ENCODE data around the gene GBA3. TPM values are rescaled to one million over a fixed set of nuclear protein-coding genes. Genes with fewer than 3 reads are reported as not detected.

Gene GBA3
- total RNA-seq, 5 donors from 2014 or later (not counting 1 experiment from before 2014, with no cell fraction given), result 0.12 TPM; not detected in 4

DNA sequence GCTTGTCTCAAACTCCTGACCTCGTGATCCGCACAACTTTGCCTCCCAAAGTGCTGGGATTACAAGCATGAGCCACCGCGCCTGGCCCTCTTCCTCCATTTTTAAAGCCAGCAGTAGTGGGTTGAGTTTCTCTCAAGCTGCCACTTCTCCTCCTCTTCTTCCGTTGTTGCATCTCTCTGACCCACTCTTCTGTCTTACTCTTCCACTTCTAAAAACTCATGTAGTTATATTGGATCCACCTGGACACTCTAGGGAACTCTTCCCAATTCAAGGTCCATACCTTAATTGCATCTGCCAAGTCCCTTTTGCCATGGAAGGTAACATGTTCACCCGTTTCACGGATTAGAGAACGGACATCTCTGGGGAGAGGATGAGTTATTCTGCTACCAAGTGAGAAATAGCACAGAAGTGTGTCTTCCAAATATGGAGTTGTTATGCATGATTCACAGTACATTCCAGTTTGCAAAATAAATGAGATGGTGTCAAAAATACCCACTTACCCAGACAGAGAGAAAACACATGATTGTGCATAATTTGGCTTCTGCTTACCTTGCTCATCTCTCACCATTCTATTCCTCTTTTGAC, 51.8 kb downstream of the GBA3 start:
- POLR2A ChIA-PET, result no interaction called here
- no peaks in the 10 kb centered on the region for H3K36me3 ChIP-seq (ENCODE audit: control insufficient read depth in 2 of 2, extremely low read depth in 1 of 2, insufficient read depth in 1 of 2, low read length in 1 of 2)

GRCh38 chr4:22745234-22745633, 52.5 kb downstream of the GBA3 start:
- no CpG with 5 or more reads among the region's 1 CpG for WGBS (ENCODE audit: insufficient coverage)
- H3K4me3 ChIP-seq (ENCODE audit: control insufficient read depth in 1 of 2, extremely low read depth in 1 of 2, low read length in 1 of 2), result no peak overlapping the region
- no peak overlapping the region for H3K27ac ChIP-seq (ENCODE audit: low read length)
- Mint-ChIP-seq H3K36me3 (no peaks in the 10 kb centered on the region), H3K27ac (no peak overlapping the region), H3K9me3 (peaks cover 0 to 10% (median 8%) of the 10 kb centered on the region in 3 donors), H3K27me3 (peaks cover 0 to 9% of the 10 kb centered on the region in 2 donors), H3K4me1 (no peaks in the 10 kb centered on the region), H3K4me3 (no peak overlapping the region)
- no peaks in the 10 kb centered on the region for H3K9me3 ChIP-seq
- POLR2A ChIA-PET, result no interaction called here
- DNase-seq (no peak), ATAC-seq (replicated peaks in 1 of 4) (no peak)
- CTCF ChIA-PET, result no interaction called here
- H3K27me3 ChIP-seq (replicated peaks in 1 of 2; ENCODE audit: control insufficient read depth in 2 of 2, extremely low read depth in 1 of 2, insufficient read depth in 2 of 2, low read length in 1 of 2), result no peaks in the 10 kb centered on the region
- H3K4me1 ChIP-seq (ENCODE audit: control insufficient read depth in 1 of 2, extremely low read depth in 1 of 2, insufficient read depth in 2 of 2, low read length in 2 of 2), result no peaks in the 10 kb centered on the region
- no peaks in the 10 kb centered on the region for H3K36me3 ChIP-seq (ENCODE audit: control insufficient read depth in 2 of 2, extremely low read depth in 1 of 2, insufficient read depth in 1 of 2, low read length in 1 of 2)

More for the DNA sequence above, 51.8 kb downstream of the GBA3 start:
- Mint-ChIP-seq H3K4me3 (no peak overlapping the region), H3K36me3 (no peaks in the 10 kb centered on the region), H3K9me3 (peaks cover 0 to 10% (median 8%) of the 10 kb centered on the region in 3 donors), H3K27ac (no peak overlapping the region), H3K4me1 (no peaks in the 10 kb centered on the region), H3K27me3 (peaks cover 0 to 9% of the 10 kb centered on the region in 2 donors)
- CTCF ChIA-PET, result no interaction called here
- ATAC-seq (replicated peaks in 1 of 4), result no peak
- H3K27ac ChIP-seq (ENCODE audit: low read length), result no peak overlapping the region
- no peaks in the 10 kb centered on the region for H3K9me3 ChIP-seq
- no peak overlapping the region for H3K4me3 ChIP-seq (ENCODE audit: control insufficient read depth in 1 of 2, extremely low read depth in 1 of 2, low read length in 1 of 2)
- no peaks in the 10 kb centered on the region for H3K4me1 ChIP-seq (ENCODE audit: control insufficient read depth in 1 of 2, extremely low read depth in 1 of 2, insufficient read depth in 2 of 2, low read length in 2 of 2)
- WGBS (ENCODE audit: insufficient coverage), result 100% methylated on average over 3 of the region's 8 CpGs
- no peak for DNase-seq
- no peaks in the 10 kb centered on the region for H3K27me3 ChIP-seq (replicated peaks in 1 of 2; ENCODE audit: control insufficient read depth in 2 of 2, extremely low read depth in 1 of 2, insufficient read depth in 2 of 2, low read length in 1 of 2)

DNA sequence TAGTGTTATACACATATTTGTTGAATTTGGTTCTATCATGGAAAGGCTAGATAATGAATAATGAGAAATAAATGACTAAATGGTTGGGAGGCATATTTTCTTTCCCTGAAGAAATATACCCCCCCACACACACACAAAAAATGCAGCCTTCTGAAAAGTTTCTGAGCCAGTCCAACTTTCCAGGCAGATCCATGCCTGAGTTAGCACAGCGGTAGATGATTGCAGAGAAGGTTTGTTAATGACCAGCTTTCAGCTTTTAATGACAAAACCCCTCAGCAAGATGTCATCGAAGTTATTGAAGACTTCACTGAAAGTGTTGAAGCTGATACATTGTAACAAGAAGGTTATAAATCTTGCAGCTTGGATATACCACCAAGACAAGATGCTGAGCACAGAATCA, 61.4 kb downstream of the GBA3 start:
- no peaks in the 10 kb centered on the region for H3K27me3 ChIP-seq (replicated peaks in 1 of 2; ENCODE audit: control insufficient read depth in 2 of 2, extremely low read depth in 1 of 2, insufficient read depth in 2 of 2, low read length in 1 of 2)
- H3K9me3 Mint-ChIP-seq, result peaks cover 0 to 6% (median 3%) of the 10 kb centered on the region in 3 donors
- H3K4me1 ChIP-seq (ENCODE audit: control insufficient read depth in 1 of 2, extremely low read depth in 1 of 2, insufficient read depth in 2 of 2, low read length in 2 of 2), result no peaks in the 10 kb centered on the region
- H3K36me3 Mint-ChIP-seq, result no peaks in the 10 kb centered on the region
- no peak overlapping the region for H3K4me3 ChIP-seq (ENCODE audit: control insufficient read depth in 1 of 2, extremely low read depth in 1 of 2, low read length in 1 of 2)
- H3K9me3 ChIP-seq, result no peaks in the 10 kb centered on the region
- no peak overlapping the region for H3K27ac Mint-ChIP-seq
- no peak for ATAC-seq (replicated peaks in 1 of 4)
- no peaks in the 10 kb centered on the region for H3K36me3 ChIP-seq (ENCODE audit: control insufficient read depth in 2 of 2, extremely low read depth in 1 of 2, insufficient read depth in 1 of 2, low read length in 1 of 2)
- no peak overlapping the region for H3K27ac ChIP-seq (ENCODE audit: low read length)
- ChIA-PET POLR2A (no interaction called here), CTCF (no interaction called here)
- H3K4me1 Mint-ChIP-seq, result no peaks in the 10 kb centered on the region
- H3K27me3 Mint-ChIP-seq, result peaks cover 0 to 5% of the 10 kb centered on the region in 2 donors
- H3K4me3 Mint-ChIP-seq, result no peak overlapping the region
- no peak for DNase-seq
- no CpG with 5 or more reads among the region's 2 CpGs for WGBS (ENCODE audit: insufficient coverage)

DNA sequence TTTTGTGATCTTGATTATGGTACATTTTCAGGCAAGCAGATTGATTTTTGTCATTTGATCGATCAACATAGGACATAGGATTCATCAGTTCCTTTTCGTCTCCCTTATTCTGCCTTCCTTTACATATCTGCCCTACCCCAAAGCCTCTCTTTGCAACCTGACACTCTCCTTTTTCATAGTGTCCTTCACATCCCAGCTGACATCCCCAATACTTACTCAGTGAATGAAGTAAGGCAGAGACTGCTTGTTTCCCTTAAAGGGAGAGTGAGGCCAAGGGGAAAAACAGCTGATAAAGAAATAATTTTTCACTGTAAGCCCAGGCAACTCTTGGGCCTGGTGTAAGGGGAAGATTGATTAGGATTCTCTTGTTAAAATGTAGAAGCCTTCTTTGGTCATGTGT, 69.8 kb downstream of the GBA3 start:
- ChIA-PET CTCF (no interaction called here), POLR2A (no interaction called here)
- Mint-ChIP-seq H3K27me3 (peaks cover 0 to 11% of the 10 kb centered on the region in 2 donors), H3K9me3 (peaks cover 0 to 12% (median 2%) of the 10 kb centered on the region in 3 donors), H3K27ac (no peak overlapping the region), H3K4me3 (no peak overlapping the region), H3K36me3 (no peaks in the 10 kb centered on the region), H3K4me1 (peaks cover 0 to 4% (median 4%) of the 10 kb centered on the region in 3 donors)
- WGBS (ENCODE audit: insufficient coverage), result 100% methylated on average over 1 of the region's 2 CpGs
- Histone ChIP-seq H3K27ac (ENCODE audit: low read length) (no peak overlapping the region), H3K9me3 (no peaks in the 10 kb centered on the region), H3K27me3 (replicated peaks in 1 of 2; ENCODE audit: control insufficient read depth in 2 of 2, extremely low read depth in 1 of 2, insufficient read depth in 2 of 2, low read length in 1 of 2) (no peaks in the 10 kb centered on the region), H3K36me3 (ENCODE audit: control insufficient read depth in 2 of 2, extremely low read depth in 1 of 2, insufficient read depth in 1 of 2, low read length in 1 of 2) (no peaks in the 10 kb centered on the region), H3K4me3 (ENCODE audit: control insufficient read depth in 1 of 2, extremely low read depth in 1 of 2, low read length in 1 of 2) (no peak overlapping the region), H3K4me1 (ENCODE audit: control insufficient read depth in 1 of 2, extremely low read depth in 1 of 2, insufficient read depth in 2 of 2, low read length in 2 of 2) (no peaks in the 10 kb centered on the region)
- ATAC-seq (replicated peaks in 1 of 4), result no peak
- no peak for DNase-seq

GRCh38 chr4:22764183-22764582, 71.4 kb downstream of the GBA3 start:
- no peak for ATAC-seq (replicated peaks in 1 of 4)

GRCh38 chr4:22766068-22766467, 73.3 kb downstream of the GBA3 start:
- ChIA-PET POLR2A (no interaction called here), CTCF (no interaction called here)
- 58% methylated on average over 1 of the region's 2 CpGs for WGBS (ENCODE audit: insufficient coverage)
- H3K9me3 ChIP-seq, result no peaks in the 10 kb centered on the region
- no peak overlapping the region for H3K27ac ChIP-seq (ENCODE audit: low read length)
- Mint-ChIP-seq H3K9me3 (peaks cover 4 to 18% (median 8%) of the 10 kb centered on the region in 3 donors), H3K4me3 (no peak overlapping the region), H3K4me1 (peaks cover 0 to 4% (median 4%) of the 10 kb centered on the region in 3 donors), H3K27me3 (peaks cover 0 to 6% of the 10 kb centered on the region in 2 donors), H3K27ac (no peak overlapping the region), H3K36me3 (no peaks in the 10 kb centered on the region)
- DNase-seq, result no peak
- no peaks in the 10 kb centered on the region for H3K27me3 ChIP-seq (replicated peaks in 1 of 2; ENCODE audit: control insufficient read depth in 2 of 2, extremely low read depth in 1 of 2, insufficient read depth in 2 of 2, low read length in 1 of 2)
- H3K4me1 ChIP-seq (ENCODE audit: control insufficient read depth in 1 of 2, extremely low read depth in 1 of 2, insufficient read depth in 2 of 2, low read length in 2 of 2), result no peaks in the 10 kb centered on the region
- no peak overlapping the region for H3K4me3 ChIP-seq (ENCODE audit: control insufficient read depth in 1 of 2, extremely low read depth in 1 of 2, low read length in 1 of 2)
- no peak for ATAC-seq (replicated peaks in 1 of 4)
- H3K36me3 ChIP-seq (ENCODE audit: control insufficient read depth in 2 of 2, extremely low read depth in 1 of 2, insufficient read depth in 1 of 2, low read length in 1 of 2), result no peaks in the 10 kb centered on the region

More at GRCh38 chr4:22764183-22764582, 71.4 kb downstream of the GBA3 start:
- Histone ChIP-seq H3K27me3 (replicated peaks in 1 of 2; ENCODE audit: control insufficient read depth in 2 of 2, extremely low read depth in 1 of 2, insufficient read depth in 2 of 2, low read length in 1 of 2) (no peaks in the 10 kb centered on the region), H3K9me3 (no peaks in the 10 kb centered on the region), H3K4me3 (ENCODE audit: control insufficient read depth in 1 of 2, extremely low read depth in 1 of 2, low read length in 1 of 2) (no peak overlapping the region), H3K27ac (ENCODE audit: low read length) (no peak overlapping the region), H3K36me3 (ENCODE audit: control insufficient read depth in 2 of 2, extremely low read depth in 1 of 2, insufficient read depth in 1 of 2, low read length in 1 of 2) (no peaks in the 10 kb centered on the region), H3K4me1 (ENCODE audit: control insufficient read depth in 1 of 2, extremely low read depth in 1 of 2, insufficient read depth in 2 of 2, low read length in 2 of 2) (no peaks in the 10 kb centered on the region)
- Mint-ChIP-seq H3K27ac (no peak overlapping the region), H3K4me1 (peaks cover 0 to 4% (median 4%) of the 10 kb centered on the region in 3 donors), H3K27me3 (peaks cover 0 to 6% of the 10 kb centered on the region in 2 donors), H3K9me3 (peaks cover 0 to 12% (median 2%) of the 10 kb centered on the region in 3 donors), H3K4me3 (no peak overlapping the region), H3K36me3 (no peaks in the 10 kb centered on the region)
- no CpG with 5 or more reads among the region's 3 CpGs for WGBS (ENCODE audit: insufficient coverage)
- ChIA-PET CTCF (no interaction called here), POLR2A (no interaction called here)
- no peak for DNase-seq

Measured in T-cell (primary cell).